Measurements from ENCODE around the gene TRO.

GRCh38 chrX:54978448-54978847 lies 57.8 kb downstream of the TRO start:
- TF ChIP-seq CTCF (IDR thresholded peaks at IDR 0.05) = no peak
- no peak for TF ChIP-seq EP300 (IDR thresholded peaks at IDR 0.05)
